ENCODE data around the gene CLDN14. TPM values are rescaled to one million over a fixed set of nuclear protein-coding genes. Genes with fewer than 3 reads are reported as not detected.

Gene CLDN14
- total RNA-seq, 2 experiments from 2014 or later: not detected

GRCh38 chr21:36460866-36461265 is 19.1 kb downstream of the CLDN14 start:
- Histone ChIP-seq H2AFZ (ENCODE audit: low read length) (no peak overlapping the region), H3K4me2 (ENCODE audit: low read length) (no peak overlapping the region), H3K79me2 (ENCODE audit: insufficient read depth, low read depth, low read length) (no peaks in the 10 kb centered on the region), H4K20me1 (ENCODE audit: insufficient read depth, low read length) (no peaks in the 10 kb centered on the region), H3K4me1 (ENCODE audit: insufficient read depth, low read length, poor library complexity, severe bottlenecking) (no peaks in the 10 kb centered on the region), H3K9me3 (ENCODE audit: low read length) (no peaks in the 10 kb centered on the region), H3K9me2 (ENCODE audit: insufficient read depth, low read length) (no peaks in the 10 kb centered on the region), H3K36me3 (ENCODE audit: insufficient read depth, low read length) (no peaks in the 10 kb centered on the region), H3K27ac (ENCODE audit: low read depth, low read length, poor library complexity, severe bottlenecking) (no peak overlapping the region), H3K4me3 (ENCODE audit: low read depth, low read length, poor library complexity, severe bottlenecking) (no peak overlapping the region)
- TF ChIP-seq CTCF (conservative IDR thresholded peaks at IDR 0.05; ENCODE audit: low read length) (no peak), EZH2phosphoT487 (IDR thresholded peaks at IDR 0.05; ENCODE audit: borderline replicate concordance, low read depth, low read length) (no peak)
- ChIA-PET CTCF (ENCODE audit: unreplicated experiment) (no interaction called here), POLR2A (no interaction called here)
- BruUV-seq (replicated peaks): no TSS peak
- no peak for DNase-seq (ENCODE audit: low spot score)
- intact Hi-C loops (cut with micrococcal nuclease; ENCODE audit: unreplicated experiment): no loop called here

- CTCF ChIA-PET (ENCODE audit: unreplicated experiment): no interaction called here
Observed at GRCh38 chr21:36459098-36459497, 20.8 kb downstream of the CLDN14 start.

More at GRCh38 chr21:36459098-36459497, 20.8 kb downstream of the CLDN14 start:
- intact Hi-C loops (cut with micrococcal nuclease; ENCODE audit: unreplicated experiment): no loop called here
- Histone ChIP-seq H3K27ac (ENCODE audit: low read depth, low read length, poor library complexity, severe bottlenecking) (no peak overlapping the region), H3K79me2 (ENCODE audit: insufficient read depth, low read depth, low read length) (no peaks in the 10 kb centered on the region), H4K20me1 (ENCODE audit: insufficient read depth, low read length) (no peaks in the 10 kb centered on the region), H3K4me2 (ENCODE audit: low read length) (no peak overlapping the region), H3K9me2 (ENCODE audit: insufficient read depth, low read length) (no peaks in the 10 kb centered on the region), H3K4me1 (ENCODE audit: insufficient read depth, low read length, poor library complexity, severe bottlenecking) (no peaks in the 10 kb centered on the region), H3K9me3 (ENCODE audit: low read length) (no peaks in the 10 kb centered on the region), H2AFZ (ENCODE audit: low read length) (no peak overlapping the region), H3K4me3 (ENCODE audit: low read depth, low read length, poor library complexity, severe bottlenecking) (no peak overlapping the region), H3K36me3 (ENCODE audit: insufficient read depth, low read length) (no peaks in the 10 kb centered on the region)
- POLR2A ChIA-PET: interaction anchor here (1.3 kb wide), 1 partner anchor 16 kb away, joined by 3 read pairs; no protein-coding TSS in a partner anchor
- no TSS peak for BruUV-seq (replicated peaks)
- no peak for DNase-seq (ENCODE audit: low spot score)
- TF ChIP-seq EZH2phosphoT487 (IDR thresholded peaks at IDR 0.05; ENCODE audit: borderline replicate concordance, low read depth, low read length) (no peak), CTCF (conservative IDR thresholded peaks at IDR 0.05; ENCODE audit: low read length) (no peak)
